Measurements from ENCODE around the gene ERAP2.
"Not testable (repeated sequence)": the region's sequence is repeated elsewhere in the genome, so short reads cannot be mapped to it uniquely, and the experiment has no call there.

The ERAP2 gene

DNA sequence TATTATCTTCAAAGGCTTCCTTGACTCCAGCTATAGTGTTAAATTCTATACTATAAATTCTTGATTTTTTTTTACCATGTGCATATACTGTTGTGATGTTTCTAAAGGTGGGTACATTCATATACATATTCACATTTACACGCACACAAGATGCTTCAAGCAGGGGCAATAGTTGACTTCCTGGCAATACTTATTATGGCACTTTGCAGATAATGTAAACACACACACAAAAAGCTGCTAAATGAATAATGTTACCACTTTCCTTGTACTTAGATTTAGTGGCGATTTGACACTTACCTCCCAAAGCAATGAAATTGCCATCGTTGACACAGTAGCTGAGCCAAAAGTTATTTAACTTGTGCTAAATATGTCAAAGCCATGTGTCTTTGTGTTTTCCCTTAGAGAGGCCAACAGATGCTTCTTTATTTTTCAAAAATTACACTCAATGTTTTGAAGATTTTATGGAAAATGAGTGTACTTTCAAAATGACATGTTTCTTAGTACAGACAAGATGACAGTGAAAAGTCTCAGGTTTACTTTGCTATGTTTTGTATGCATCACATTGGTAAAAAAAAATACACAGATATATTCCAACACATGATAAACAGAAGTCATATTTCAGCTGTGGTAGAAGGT lies 12.2 kb upstream of the ERAP2 start:
- WGBS: 95% methylated on average over 3 of the region's 3 CpGs

DNA sequence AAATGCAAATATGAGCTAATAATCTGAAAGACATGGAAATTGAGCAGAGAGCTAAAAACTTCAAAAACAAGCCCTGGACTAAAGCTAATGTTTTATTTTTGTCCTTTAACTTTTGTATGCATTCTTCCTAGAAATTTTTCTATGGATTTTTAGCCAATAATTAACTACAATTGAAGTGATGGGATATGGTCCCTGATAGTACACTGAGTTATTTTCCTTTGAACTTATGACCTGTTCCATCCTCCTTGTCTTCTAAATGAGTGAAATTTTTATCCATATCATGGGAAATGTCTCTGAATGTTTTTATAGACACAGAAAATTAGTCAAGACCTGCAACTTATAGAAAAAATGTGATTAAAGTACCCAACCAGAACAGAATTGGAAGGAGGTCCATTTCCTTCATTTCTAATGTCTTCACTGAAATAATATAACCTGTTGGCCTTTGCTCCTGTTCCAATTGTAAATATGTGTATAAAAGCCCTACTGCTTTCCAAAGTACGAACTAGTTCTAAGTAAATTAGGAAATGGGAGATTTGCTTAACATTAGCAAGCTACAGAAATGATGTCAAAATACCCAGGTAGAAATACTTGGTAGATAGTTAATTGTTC lies 11.3 kb upstream of the ERAP2 start:
- Histone ChIP-seq H3K27me3 (ENCODE audit: insufficient read depth, low read length) (no peaks in the 10 kb centered on the region), H3K9me3 (ENCODE audit: insufficient read depth, low read depth, low read length) (no peaks in the 10 kb centered on the region), H3K27ac (ENCODE audit: low read depth, low read length) (no peak overlapping the region), H3K9ac (ENCODE audit: low read depth, low read length) (no peak overlapping the region), H3K4me1 (ENCODE audit: insufficient read depth, low read length) (peaks cover 10% of the 10 kb centered on the region), H3K4me3 (ENCODE audit: low read length) (no peak overlapping the region), H3K36me3 (ENCODE audit: insufficient read depth, low read length) (no peaks in the 10 kb centered on the region)
- WGBS: 91% methylated on average over 1 of the region's 1 CpG

More for the DNA sequence above, 12.2 kb upstream of the ERAP2 start:
- Histone ChIP-seq H3K9me3 (ENCODE audit: insufficient read depth, low read depth, low read length) (no peaks in the 10 kb centered on the region), H3K4me3 (ENCODE audit: low read length) (no peak overlapping the region), H3K36me3 (ENCODE audit: insufficient read depth, low read length) (no peaks in the 10 kb centered on the region), H3K9ac (ENCODE audit: low read depth, low read length) (no peak overlapping the region), H3K4me1 (ENCODE audit: insufficient read depth, low read length) (peaks cover 1% of the 10 kb centered on the region; the same call in 1 of the 2 replicates), H3K27me3 (ENCODE audit: insufficient read depth, low read length) (no peaks in the 10 kb centered on the region), H3K27ac (ENCODE audit: low read depth, low read length) (no peak overlapping the region)

DNA sequence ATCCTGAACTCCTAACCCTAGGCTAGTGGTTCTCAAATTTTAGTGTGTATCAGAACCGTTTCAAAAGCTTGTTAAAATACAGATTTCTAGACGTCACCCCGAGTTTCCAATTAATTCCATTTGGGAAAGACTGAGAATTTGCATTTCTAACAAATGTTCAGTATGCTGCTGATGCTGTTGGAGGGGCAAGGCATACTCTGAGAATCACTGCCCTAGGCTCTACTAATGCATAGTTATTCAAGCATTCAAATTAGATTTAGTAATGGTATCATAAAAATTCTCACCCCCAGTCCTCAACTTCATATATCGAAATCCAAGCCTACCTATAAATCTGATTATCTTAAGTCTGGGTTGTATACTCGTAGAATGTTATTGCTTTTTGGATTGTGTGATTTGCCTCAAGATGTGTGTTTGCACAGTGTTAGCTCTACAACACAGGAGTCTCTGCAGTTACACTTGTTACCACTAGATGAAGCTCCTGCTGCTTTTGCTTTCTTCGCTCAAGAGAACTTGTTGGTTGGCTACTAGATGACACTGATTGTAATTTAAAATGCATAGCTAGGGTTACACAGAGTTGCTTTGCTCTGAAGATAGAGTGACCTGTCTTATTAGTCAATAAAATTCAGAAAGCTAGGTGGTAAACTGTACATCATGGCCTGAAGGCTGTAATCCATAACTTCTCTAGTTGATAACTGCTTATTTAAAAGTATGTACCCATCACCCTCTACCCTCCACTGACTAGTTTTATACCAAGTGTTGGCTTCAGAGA lies 7.5 kb upstream of the ERAP2 start:
- H3K4me3 ChIP-seq (ENCODE audit: low read length): no peak overlapping the region
- no peaks in the 10 kb centered on the region for H3K9me3 ChIP-seq (ENCODE audit: insufficient read depth, low read depth, low read length)
- H3K27me3 ChIP-seq (ENCODE audit: insufficient read depth, low read length): no peaks in the 10 kb centered on the region
- H3K36me3 ChIP-seq (ENCODE audit: insufficient read depth, low read length): no peaks in the 10 kb centered on the region
- 61% methylated on average over 5 of the region's 6 CpGs for WGBS
- no peak overlapping the region for H3K27ac ChIP-seq (ENCODE audit: low read depth, low read length)
- H3K9ac ChIP-seq (ENCODE audit: low read depth, low read length): no peak overlapping the region
- H3K4me1 ChIP-seq (ENCODE audit: insufficient read depth, low read length): peaks cover 27% of the 10 kb centered on the region

DNA sequence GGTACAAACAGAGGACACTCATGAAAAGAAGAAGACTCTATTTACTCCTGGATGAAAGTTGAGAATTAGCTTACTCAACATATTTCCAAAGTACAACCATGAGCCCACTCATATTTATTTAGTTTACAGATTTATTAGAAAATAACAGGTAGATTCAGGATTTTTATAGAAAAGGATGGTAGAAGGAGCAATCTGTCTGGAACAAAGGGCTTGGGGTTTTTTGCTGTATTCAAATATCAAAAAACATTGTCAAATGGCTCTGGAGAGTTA lies 7.0 kb upstream of the ERAP2 start:
- Histone ChIP-seq H3K9me3 (ENCODE audit: insufficient read depth, low read depth, low read length) (no peaks in the 10 kb centered on the region), H3K27me3 (ENCODE audit: insufficient read depth, low read length) (no peaks in the 10 kb centered on the region), H3K9ac (ENCODE audit: low read depth, low read length) (no peak overlapping the region), H3K4me1 (ENCODE audit: insufficient read depth, low read length) (peaks cover 27% of the 10 kb centered on the region), H3K27ac (ENCODE audit: low read depth, low read length) (no peak overlapping the region), H3K4me3 (ENCODE audit: low read length) (no peak overlapping the region), H3K36me3 (ENCODE audit: insufficient read depth, low read length) (no peaks in the 10 kb centered on the region)

DNA sequence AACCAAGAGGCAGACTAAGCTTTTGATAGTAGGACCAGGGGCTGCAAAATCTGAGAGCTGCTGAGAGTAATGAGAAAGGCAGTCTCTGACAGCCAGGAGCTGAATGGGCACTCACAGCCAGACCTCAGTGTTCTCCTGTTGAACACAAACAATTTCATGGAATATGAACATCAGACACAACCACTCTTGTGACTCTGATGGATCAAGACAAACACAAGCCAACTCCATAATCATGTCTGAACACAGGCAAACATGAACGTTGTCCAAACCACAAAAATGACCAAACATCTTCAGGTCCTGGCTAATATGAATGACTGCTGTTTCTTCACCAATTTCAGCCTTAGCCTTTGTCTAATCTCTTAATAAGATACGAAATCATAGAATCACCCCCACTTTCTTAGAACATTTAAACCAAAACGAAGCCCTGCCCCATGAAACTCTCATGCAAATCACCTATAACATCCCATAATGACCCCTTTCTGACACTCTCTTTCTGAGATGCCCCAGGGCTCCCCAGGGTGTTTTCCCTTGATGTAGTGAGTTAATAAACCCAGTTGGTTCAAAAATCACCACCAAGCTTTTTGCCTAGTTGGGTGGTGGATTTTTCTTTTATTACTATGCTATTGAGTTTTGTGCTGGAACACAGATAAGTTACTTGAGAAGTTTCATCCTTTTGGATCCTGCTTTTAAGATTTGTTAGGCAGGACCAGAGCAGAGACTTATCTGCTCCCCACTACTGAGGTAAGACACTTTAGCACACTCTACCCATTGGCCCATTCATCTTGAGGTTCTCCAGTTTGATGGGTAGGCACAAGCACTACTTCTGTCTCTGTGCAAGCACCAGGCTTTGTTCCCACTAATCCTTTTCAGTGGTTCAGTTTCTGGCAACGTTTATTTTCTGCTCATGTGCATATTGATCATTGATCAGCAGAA lies 5.9 kb upstream of the ERAP2 start:
- H3K36me3 ChIP-seq (ENCODE audit: insufficient read depth, low read length): no peaks in the 10 kb centered on the region
- 61% methylated on average over 4 of the region's 4 CpGs for WGBS
- no peak overlapping the region for H3K9ac ChIP-seq (ENCODE audit: low read depth, low read length)
- H3K4me3 ChIP-seq (ENCODE audit: low read length): no peak overlapping the region
- H3K4me1 ChIP-seq (ENCODE audit: insufficient read depth, low read length): peaks cover 27% of the 10 kb centered on the region
- no peak overlapping the region; the same call in 1 of the 2 replicates for H3K27ac ChIP-seq (ENCODE audit: low read depth, low read length)
- no peaks in the 10 kb centered on the region for H3K9me3 ChIP-seq (ENCODE audit: insufficient read depth, low read depth, low read length)
- H3K27me3 ChIP-seq (ENCODE audit: insufficient read depth, low read length): no peaks in the 10 kb centered on the region

DNA sequence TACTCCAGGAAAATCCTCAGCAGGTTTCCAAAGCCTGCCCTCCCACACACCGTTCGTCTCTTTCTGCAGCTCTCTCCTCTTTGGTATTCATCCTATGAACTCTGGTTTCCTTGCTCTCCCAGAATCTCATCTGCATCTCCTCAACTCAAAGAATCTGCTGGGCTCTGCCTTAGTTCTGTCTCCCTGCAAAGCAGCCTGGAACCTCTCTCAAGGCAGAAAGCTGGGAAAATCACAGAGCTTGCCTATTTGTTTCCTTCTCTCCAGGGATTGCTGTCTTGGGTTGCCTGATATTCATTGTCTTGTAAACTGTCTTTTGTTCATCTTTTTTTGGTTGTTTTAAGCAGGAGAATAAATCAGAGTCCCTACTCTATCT lies 5.3 kb upstream of the ERAP2 start:
- H3K4me3 ChIP-seq (ENCODE audit: low read length): no peak overlapping the region
- no peak overlapping the region for H3K9ac ChIP-seq (ENCODE audit: low read depth, low read length)
- H3K9me3 ChIP-seq (ENCODE audit: insufficient read depth, low read depth, low read length): no peaks in the 10 kb centered on the region
- H3K27me3 ChIP-seq (ENCODE audit: insufficient read depth, low read length): no peaks in the 10 kb centered on the region
- H3K27ac ChIP-seq (ENCODE audit: low read depth, low read length): peak overlapping the region; percentile 15; the same call in 1 of the 2 replicates
- WGBS: 24% methylated on average over 2 of the region's 2 CpGs
- H3K36me3 ChIP-seq (ENCODE audit: insufficient read depth, low read length): no peaks in the 10 kb centered on the region
- peaks cover 27% of the 10 kb centered on the region for H3K4me1 ChIP-seq (ENCODE audit: insufficient read depth, low read length)

DNA sequence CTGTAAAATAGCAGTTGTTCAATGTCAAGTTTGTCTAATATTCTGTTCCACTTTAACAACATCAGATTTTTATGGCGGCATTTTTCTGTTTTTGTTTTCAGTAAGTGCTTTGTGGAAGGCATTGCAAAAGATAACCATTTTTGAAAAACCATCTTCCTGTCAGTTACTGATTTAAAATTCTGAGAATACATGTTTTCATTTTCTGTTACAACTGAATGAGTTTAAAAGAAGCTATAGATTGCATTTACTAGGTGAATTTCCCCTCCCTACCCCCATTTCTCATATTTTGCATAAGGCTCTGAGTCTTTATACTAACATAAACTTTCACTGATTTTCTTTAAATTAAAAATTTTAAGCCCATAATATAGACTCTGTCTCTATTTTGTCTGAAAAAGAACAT lies 4.6 kb upstream of the ERAP2 start:
- H3K4me1 ChIP-seq (ENCODE audit: insufficient read depth, low read length): peaks cover 27% of the 10 kb centered on the region
- WGBS: no CpG with 5 or more reads among the region's 1 CpG
- H3K27ac ChIP-seq (ENCODE audit: low read depth, low read length): no peak overlapping the region
- H3K27me3 ChIP-seq (ENCODE audit: insufficient read depth, low read length): no peaks in the 10 kb centered on the region
- H3K9me3 ChIP-seq (ENCODE audit: insufficient read depth, low read depth, low read length): no peaks in the 10 kb centered on the region
- H3K36me3 ChIP-seq (ENCODE audit: insufficient read depth, low read length): no peaks in the 10 kb centered on the region
- H3K4me3 ChIP-seq (ENCODE audit: low read length): no peak overlapping the region
- H3K9ac ChIP-seq (ENCODE audit: low read depth, low read length): no peak overlapping the region

DNA sequence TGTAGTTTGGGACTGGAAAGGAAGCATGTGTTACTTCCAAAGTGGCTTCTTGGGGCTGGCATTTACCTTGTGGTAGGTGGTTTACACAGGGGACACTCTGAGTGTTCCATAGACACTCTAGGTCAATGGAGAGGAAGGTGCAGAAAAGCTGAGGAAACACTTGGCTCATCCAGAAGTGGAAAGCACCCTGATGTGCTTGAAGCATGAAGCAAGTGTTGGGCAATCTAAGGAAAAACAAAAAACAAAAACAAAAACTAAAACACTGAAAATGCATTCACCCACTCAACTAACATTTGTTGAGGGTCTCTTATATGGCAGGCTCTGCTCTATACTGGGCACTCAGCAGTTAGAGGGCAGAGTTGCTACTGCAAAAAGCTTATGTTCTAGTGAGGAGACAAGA lies 2.9 kb upstream of the ERAP2 start:
- Histone ChIP-seq H3K9me3 (ENCODE audit: insufficient read depth, low read depth, low read length) (no peaks in the 10 kb centered on the region), H3K36me3 (ENCODE audit: insufficient read depth, low read length) (no peaks in the 10 kb centered on the region), H3K4me1 (ENCODE audit: insufficient read depth, low read length) (peaks cover 27% of the 10 kb centered on the region), H3K27ac (ENCODE audit: low read depth, low read length) (no peak overlapping the region), H3K27me3 (ENCODE audit: insufficient read depth, low read length) (no peaks in the 10 kb centered on the region), H3K9ac (ENCODE audit: low read depth, low read length) (no peak overlapping the region), H3K4me3 (ENCODE audit: low read length) (no peak overlapping the region)

DNA sequence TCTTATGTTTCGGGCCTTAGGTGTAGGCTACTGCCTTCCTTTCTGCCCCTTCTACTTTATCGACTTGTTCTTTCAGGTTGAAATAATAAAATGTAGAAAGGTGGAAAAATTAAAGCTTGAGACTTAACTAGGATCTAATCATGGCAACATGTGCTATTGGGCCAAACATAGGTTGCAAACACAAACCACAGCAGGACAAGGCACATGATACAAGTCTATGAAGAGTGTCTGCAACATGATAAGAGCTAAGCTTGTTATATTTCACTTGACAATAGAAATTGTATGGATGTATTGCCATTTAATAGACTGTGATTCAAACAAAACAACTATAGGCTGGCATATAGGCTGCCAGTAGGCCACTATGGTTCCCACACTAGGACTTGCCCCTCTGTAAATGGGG lies 1.7 kb upstream of the ERAP2 start:
- Histone ChIP-seq H3K36me3 (ENCODE audit: insufficient read depth, low read length) (no peaks in the 10 kb centered on the region), H3K4me3 (ENCODE audit: low read length) (no peak overlapping the region), H3K9me3 (ENCODE audit: insufficient read depth, low read depth, low read length) (no peaks in the 10 kb centered on the region), H3K27me3 (ENCODE audit: insufficient read depth, low read length) (no peaks in the 10 kb centered on the region), H3K27ac (ENCODE audit: low read depth, low read length) (no peak overlapping the region), H3K9ac (ENCODE audit: low read depth, low read length) (no peak overlapping the region), H3K4me1 (ENCODE audit: insufficient read depth, low read length) (peaks cover 21% of the 10 kb centered on the region)
- 98% methylated on average over 2 of the region's 2 CpGs for WGBS

DNA sequence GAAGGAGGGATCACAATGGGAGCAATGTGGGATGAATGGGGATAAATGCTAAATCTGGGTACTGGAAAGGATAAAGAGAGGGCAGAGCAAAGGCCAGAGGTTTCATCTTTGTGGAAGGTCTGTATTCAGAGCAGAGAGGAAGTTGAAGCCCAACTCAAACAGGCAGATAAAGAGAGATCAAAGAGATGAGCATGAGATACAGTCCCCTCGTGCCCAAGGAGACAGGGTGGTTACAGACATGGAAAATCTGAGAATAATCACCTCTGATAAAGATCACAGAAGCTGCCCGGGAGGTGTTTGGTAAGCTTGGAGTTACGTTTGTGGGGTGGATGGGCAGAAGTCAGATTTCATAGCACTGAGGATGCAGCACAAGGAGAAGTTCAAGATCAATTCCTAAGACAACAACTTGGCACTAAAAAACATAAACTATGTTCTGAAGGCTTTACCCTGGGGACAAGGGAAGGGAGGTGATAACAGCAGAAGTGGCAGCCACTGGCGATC lies 459 bp upstream of the ERAP2 start:
- Histone ChIP-seq H3K27me3 (ENCODE audit: insufficient read depth, low read length) (no peaks in the 10 kb centered on the region), H3K36me3 (ENCODE audit: insufficient read depth, low read length) (no peaks in the 10 kb centered on the region), H3K27ac (ENCODE audit: low read depth, low read length) (no peak overlapping the region), H3K9ac (ENCODE audit: low read depth, low read length) (no peak overlapping the region), H3K9me3 (ENCODE audit: insufficient read depth, low read depth, low read length) (no peaks in the 10 kb centered on the region), H3K4me3 (ENCODE audit: low read length) (no peak overlapping the region), H3K4me1 (ENCODE audit: insufficient read depth, low read length) (peaks cover 9% of the 10 kb centered on the region)
- 71% methylated on average over 4 of the region's 4 CpGs for WGBS

DNA sequence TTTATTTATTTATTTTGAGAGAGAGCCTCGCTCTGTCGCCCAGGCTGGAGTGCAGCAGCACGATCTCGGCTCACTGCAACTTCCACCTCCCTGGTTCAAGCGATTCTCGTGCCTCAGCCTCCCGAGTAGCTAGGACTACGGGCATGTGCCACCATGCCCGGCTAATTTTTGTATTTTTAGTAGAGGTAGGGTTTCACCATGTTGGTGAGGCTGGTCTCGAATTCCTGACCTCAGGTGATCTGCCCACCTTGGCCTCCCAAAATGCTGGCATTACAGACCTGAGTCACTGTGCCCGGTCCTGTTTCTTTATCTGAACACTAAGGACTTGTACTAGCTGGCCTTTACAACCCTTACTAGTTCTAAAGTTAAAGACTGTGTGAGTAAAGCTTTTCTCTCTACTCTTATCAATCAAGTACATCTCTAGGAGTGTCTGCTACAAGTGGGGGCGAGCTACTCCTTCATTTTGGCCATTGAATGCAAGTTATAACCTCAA lies 723 bp downstream of the ERAP2 start:
- not testable (repeated sequence) for H3K27me3 ChIP-seq (ENCODE audit: insufficient read depth, low read length); H3K36me3 ChIP-seq (ENCODE audit: insufficient read depth, low read length); H3K27ac ChIP-seq (ENCODE audit: low read depth, low read length); H3K4me1 ChIP-seq (ENCODE audit: insufficient read depth, low read length); H3K9me3 ChIP-seq (ENCODE audit: insufficient read depth, low read depth, low read length); H3K4me3 ChIP-seq (ENCODE audit: low read length); H3K9ac ChIP-seq (ENCODE audit: low read depth, low read length)
- WGBS: 91% methylated on average over 12 of the region's 12 CpGs

Measured in HUES64 (cell line).